Eye (tissue), 1 donor: ENCODE results near the gene TSPYL1.
A peak's percentile ranks its signal among the peaks of the same experiment; 100 is the strongest.
"Not testable (repeated sequence)": the region's sequence is repeated elsewhere in the genome, so short reads cannot be mapped to it uniquely, and the experiment has no call there.

Experiments
- DNase-seq: peaks from one replicate; pipeline ENCODE4 v3.0.0-alpha.2; 2015

TSPYL1 gene

GRCh38 chr6:116292553-116292952 is 12.8 kb upstream of the TSPYL1 start:
- no peak for DNase-seq

DNA sequence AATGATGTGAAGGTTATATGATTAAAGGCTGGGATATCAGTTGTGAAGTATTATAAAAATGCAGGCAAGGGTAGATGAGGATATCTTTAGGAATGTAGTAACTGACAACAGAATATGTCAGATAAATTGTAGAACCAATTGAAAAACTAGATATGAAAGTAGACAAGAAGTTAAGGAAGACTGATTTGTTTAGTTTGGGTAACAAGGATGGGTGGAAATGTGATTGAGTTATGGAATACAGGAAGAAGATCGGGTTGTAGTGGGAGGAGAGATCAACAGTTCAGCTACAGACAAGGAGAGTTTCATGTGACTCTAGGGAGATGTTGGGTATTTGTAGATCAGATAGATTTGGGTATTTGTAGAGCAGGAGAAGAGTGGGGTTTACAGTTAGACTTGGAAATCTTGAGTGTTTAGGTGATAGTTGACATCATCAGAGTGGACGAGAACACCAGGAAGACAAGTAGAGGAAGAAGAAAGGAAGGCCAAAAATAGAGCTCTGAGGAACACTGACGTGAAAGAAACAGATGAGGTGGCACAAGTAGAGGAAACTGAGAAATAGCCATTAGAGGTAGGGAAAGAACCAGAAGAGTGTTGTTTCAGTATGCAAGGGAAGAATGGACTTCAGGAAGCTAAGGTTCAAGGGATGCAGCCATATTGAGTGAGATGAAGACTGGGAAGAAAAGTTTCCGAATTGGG is 12.1 kb upstream of the TSPYL1 start:
- DNase-seq, result no peak

DNA sequence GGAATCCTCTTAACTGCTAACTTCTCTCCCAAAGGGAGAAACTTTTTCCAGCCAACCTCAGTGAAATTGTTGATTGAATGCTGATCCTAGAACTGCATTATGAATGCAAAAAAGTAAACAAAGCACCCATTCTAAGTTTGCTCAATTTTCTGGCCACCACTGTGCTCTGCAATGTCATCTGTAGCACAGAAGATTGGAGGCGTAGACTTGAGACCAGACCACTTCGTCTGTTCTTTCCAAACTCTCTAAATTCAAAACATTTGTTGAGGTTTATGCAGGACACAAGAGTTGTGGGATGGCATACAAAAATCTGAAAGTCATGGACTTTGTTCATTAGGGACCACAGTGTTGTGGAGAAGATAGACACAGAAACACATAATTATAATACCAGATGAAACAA is 11.1 kb upstream of the TSPYL1 start:
- DNase-seq, result no peak

- no peak for DNase-seq
Measured at GRCh38 chr6:116289876-116290275, 10.1 kb upstream of the TSPYL1 start.

DNA sequence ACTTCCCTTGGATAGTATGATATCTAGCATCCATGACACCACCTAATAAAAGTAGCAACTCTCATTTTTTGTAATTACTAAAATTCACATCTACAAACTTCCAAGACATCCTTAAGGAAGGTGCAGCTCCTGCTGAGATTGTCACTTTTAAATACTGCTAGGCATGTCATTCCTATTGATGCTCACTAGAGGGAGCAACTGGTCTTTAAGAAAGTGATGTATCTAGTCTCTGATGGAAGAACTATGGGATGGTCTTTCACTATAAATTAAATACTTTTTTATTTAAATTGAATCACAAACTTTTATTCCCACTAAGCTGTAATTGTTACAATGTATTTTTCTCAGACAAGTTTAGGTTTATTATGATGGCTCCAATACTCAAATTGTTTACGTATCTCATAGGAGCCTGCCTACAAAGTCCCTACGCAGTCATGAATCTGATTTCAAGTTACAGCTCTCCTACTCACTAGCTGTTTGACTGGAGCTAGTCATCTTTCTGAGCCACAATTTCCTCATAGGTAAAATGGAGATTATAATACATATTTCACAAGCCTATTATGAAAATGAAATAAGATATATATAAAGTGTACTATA is 8.1 kb upstream of the TSPYL1 start:
- DNase-seq, result peak; percentile 61

- no peak for DNase-seq
Measured at GRCh38 chr6:116286773-116287358, 7.1 kb upstream of the TSPYL1 start.

GRCh38 chr6:116284984-116285383 is 5.3 kb upstream of the TSPYL1 start:
- not testable (repeated sequence) for DNase-seq

DNA sequence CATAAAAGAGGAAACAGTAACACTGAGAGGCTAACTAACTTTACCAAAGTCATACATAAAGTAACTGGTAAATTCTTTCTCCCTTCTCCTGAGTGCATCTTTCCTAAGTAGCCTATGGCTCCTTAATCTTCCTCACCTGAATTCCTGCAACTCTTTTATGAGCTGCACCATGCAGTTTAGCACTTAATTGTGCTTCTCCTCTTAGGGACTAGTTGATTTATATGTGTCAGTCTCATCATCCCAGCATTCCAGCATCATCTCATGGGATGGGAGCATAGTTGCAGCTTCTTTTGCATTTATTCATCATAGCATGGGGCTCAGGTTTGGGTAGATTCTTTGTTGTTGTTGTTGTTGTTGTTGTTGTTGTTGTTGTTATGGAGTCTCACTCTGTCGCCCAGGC is 3.5 kb upstream of the TSPYL1 start:
- no peak for DNase-seq

DNA sequence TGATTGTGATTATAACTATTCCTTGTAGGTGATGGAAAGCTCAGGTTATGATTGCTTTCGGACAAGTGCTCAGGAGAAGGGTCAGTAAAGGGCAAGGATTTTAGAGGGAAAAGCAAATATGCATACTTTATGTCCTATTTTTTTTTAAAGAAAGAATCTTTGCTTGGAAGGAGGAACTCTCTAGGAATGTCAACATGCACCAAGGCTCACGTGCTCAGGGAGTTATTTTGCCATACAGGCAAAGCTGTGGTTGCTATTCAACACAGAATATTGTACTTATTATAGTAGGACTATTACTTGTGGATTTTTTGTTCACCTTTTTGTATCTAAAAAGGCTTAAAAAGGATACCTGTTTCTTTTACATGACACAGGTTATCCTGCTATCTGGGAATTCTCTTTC is 3.0 kb upstream of the TSPYL1 start:
- DNase-seq, result no peak

DNA sequence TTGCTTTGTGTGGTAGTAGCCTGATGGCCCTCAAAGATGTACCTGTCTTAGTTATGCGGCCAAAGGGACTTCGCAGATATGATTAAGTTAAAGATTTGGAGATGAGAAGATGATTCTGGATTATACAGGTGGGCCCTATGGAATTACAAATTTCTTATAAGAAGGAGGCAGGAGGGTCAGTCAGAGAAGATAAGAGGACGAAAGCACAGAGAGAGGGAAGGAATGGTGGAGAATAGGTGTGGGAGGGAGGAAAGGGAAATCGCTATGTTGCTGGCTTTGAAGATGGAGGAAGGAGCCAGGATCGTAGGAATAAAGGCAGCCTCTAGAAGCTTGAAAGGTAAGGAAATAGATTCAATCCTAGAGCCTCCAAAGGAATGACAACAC is 1.2 kb upstream of the TSPYL1 start:
- DNase-seq, result no peak

DNA sequence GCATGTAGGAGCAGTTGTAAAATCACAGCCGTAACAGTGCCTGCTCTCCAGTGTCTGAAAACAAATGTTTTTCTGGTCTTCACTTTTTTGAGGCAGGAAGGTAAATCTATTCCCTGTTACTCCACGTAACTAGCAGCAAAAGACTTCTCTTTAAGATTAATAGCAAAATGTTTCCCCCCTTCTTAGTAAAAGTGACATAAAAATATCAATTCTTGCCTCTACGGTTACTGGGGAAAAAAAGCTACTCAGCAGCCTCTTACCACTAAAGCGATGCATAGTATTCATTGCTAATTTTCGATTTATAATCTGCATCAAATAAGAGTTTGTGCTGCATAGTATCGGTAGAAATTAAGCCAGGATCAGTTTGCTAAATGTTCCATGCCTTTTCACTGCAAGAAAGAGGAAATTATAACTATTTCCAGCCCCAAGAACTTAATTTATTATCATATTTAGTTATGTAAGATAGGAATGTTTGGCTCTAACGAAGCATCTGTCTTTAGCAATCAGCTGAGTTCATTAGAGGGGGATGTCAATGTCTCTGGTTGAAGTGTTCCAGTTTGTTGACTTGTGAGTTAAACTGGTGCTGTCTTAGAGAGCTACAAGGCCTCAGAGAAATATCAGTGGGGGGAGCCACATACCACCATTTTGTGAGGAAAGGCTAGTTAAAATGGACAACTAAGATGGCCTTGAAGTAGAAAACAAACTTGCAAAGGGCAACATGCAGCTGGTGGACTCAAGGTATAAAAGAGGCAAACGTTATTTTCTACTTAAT is 617 bp upstream of the TSPYL1 start:
- peak; percentile 62 for DNase-seq

GRCh38 chr6:116278854-116279231 is 887 bp downstream of the TSPYL1 start:
- no peak for DNase-seq

- no peak for DNase-seq
Measured at GRCh38 chr6:116278481-116278829, 1.3 kb downstream of the TSPYL1 start.

DNA sequence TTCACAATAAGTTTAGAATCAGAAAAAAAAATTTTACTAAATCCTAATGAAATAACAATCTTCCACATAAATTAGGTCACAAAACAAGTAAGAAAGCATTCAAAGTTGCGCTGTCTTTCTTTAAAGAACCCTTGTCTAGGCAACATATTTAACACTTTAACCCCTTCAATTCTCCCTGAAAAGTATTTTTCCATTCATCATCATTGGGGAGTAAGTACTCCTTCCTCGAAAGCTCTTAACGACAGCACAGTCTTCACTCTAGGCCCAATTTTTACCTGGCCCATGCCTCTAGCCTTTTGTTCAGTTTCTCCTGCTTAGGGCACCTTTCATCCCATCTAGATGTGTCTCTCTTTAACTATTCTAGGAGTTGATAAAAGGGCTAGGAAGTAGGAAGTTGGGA is 2.6 kb downstream of the TSPYL1 start:
- no peak for DNase-seq

- DNase-seq, result no peak
Measured at GRCh38 chr6:116271149-116271708, 8.5 kb downstream of the TSPYL1 start.

GRCh38 chr6:116268589-116269293 is 11.0 kb downstream of the TSPYL1 start:
- peak; percentile 88 for DNase-seq

- DNase-seq, result no peak
Measured at GRCh38 chr6:116267836-116268588, 11.7 kb downstream of the TSPYL1 start.

- DNase-seq, result no peak
Measured at GRCh38 chr6:116266803-116267202, 12.9 kb downstream of the TSPYL1 start.

DNA sequence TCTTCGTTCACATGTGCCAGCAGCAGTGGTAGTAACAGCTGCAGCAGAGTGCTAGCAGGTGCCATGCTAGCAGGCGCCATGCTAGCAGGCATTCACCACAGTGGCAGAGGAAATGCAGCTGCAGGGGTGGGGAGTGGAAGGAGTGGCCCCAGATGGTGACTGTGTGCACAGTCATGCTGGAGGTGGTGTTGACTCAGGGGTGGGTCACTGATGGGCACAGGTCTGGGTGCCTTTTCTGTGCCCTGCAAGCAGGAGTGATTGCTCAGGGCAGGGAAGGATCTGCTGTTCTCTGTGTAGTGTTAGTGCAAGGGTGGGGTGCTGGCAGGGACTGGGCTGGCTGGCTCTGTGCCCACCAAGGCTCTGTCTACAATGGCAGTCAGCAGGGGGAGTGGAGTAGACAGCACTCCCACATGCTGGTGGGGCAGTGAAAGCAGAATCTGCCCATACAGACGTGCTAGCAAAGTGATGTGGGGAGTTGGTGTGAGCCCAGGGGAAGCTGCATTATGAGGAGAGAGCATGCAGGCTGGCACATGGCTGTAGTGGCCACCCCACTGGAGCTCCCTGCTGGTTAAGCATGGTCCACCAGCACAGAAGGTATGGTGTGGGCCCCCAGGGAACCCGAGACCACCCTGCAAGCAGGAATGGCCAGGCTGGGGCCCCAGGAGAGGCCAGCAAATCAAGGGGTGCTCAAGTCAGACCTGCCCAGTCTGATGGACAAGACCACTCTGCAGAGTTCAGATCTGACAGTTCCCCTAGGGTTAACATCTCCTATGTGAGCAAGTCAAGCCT is 14.5 kb downstream of the TSPYL1 start:
- DNase-seq, result no peak

DNA sequence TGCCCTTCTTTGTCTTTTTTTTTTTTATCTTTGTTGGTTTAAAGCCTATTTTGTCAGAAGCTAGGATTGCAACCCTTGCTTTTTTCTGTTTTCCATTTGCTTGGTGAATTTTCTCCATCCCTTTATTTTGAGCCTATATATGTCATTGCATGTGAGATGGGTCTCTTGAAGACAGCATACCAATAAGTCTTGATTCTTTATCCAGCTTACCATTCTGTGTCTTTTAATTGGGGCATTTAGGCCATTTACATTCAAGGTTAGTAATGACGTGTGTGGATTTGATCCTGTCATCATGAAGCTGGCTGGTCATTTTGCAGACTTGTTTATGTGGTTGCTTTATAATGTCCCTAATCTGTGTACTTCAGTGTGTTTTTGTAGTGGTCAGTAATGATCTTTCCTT is 16.4 kb downstream of the TSPYL1 start:
- DNase-seq, result no peak

DNA sequence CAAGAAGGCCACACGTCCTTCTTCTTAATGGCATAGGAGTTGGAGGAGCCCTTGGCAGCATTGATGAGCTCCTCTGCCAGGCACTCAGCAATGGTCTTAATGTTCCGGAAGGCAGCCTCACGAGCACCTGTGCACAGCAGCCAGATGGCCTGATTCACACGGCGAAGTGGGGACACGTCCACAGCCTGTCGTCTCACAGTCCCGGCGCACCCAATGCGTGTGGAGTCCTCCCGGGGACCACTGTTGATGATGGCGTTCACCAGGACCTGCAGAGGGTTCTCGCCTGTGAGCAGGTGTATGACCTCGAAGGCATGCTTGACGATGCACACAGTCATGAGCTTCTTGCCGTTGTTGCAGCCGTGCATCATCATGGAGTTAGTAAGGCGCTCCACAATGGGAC is 21.2 kb downstream of the TSPYL1 start:
- no peak for DNase-seq
